Measurements from ENCODE around the gene COX4I2. TPM values are rescaled to one million over a fixed set of nuclear protein-coding genes. Genes with fewer than 3 reads are reported as not detected.

The COX4I2 gene
- total RNA-seq = 0.13 TPM in 1 of 2 replicates, not detected in the other

DNA sequence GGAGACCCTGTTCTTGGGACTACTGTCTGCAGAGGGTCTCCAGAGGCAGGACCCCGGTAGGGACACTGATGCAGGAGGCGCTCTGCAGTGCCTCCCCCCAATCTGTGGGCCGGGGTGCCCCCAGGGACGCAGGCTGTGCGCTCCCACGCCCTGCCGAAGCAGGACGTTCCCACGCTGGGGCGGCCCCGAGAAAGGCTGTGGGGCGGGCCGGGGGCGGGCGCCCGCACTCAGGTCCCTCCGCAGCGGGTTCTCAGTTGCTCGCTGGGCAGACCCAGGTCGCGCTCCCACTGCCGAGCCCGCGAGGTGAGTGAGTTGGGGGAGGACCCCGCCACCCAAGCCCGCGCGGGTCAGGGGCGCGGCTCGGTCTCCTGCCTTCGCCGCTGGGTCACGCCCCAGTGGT, at the start of gene COX4I2:
TSS of gene COX4I2 (plus strand) at position 253 of the 400 bp plus-strand sequence. CDS start 1,106 bp downstream, outside the sequence.

GRCh38 chr20:31605031-31605901, 32.4 kb upstream of the COX4I2 start, which contains the start of gene ID1:
ID1 (plus strand) TSS chr20:31605289; CDS start chr20:31605388, 99 bp downstream.

Other genes with a start within 250 kb of the COX4I2 start
- gene DEFB119, start 247.3 kb upstream of the COX4I2 start, total RNA-seq = not detected in 2 replicates
- gene DEFB121, start 231.7 kb upstream of the COX4I2 start, total RNA-seq = not detected in 2 replicates
- not detected in 2 replicates for gene DEFB123, start 197.3 kb upstream of the COX4I2 start, total RNA-seq
- not detected in 2 replicates for gene DEFB124, start 162.8 kb upstream of the COX4I2 start, total RNA-seq
- 0.07 and 4.0 TPM in 2 replicates for gene REM1, start 162.6 kb upstream of the COX4I2 start, total RNA-seq
- 101 and 113 TPM in 2 replicates for gene HM13, start 123.5 kb upstream of the COX4I2 start, total RNA-seq
- gene ID1, start 32.6 kb upstream of the COX4I2 start, total RNA-seq = 54.3 and 178 TPM in 2 replicates
- gene BCL2L1, start 85.0 kb downstream of the COX4I2 start, total RNA-seq = 94.6 and 101 TPM in 2 replicates
- 10.6 and 22.9 TPM in 2 replicates for gene TPX2, start 101.4 kb downstream of the COX4I2 start, total RNA-seq
- 0.07 and 0.10 TPM in 2 replicates for gene MYLK2, start 181.4 kb downstream of the COX4I2 start, total RNA-seq
- gene FOXS1, start 207.7 kb downstream of the COX4I2 start, total RNA-seq = 20.6 and 23.1 TPM in 2 replicates
- 0.17 and 0.20 TPM in 2 replicates for gene DUSP15, start 232.6 kb downstream of the COX4I2 start, total RNA-seq
- 0.07 TPM in 1 of 2 replicates, not detected in the other for gene TTLL9, start 232.7 kb downstream of the COX4I2 start, total RNA-seq

Data from smooth muscle cell of the pulmonary artery (primary cell).